GM23338 (cell line): ENCODE results near the gene CACNA2D1. TPM values are rescaled to one million over a fixed set of nuclear protein-coding genes. Genes with fewer than 3 reads are reported as not detected.
A peak's percentile ranks its signal among the peaks of the same experiment; 100 is the strongest.

ENCODE experiments used
- ATAC-seq: fragments of 200-7000 bp; cut with Tn5 transposase; 3 replicates; pipeline ENCODE4 v1.9.1; 2020
- DNase-seq: peaks from one replicate; pipeline ENCODE4 v3.0.0-alpha.2; 2015; ENCODE audit warnings: low spot score
- H2AFZ ChIP-seq: fragments of 200-600 bp; sonication (generic); 2 replicates; pipeline ENCODE4 v1.8.0; 2016; ENCODE audit warnings: antibody characterized with exemption, mild to moderate bottlenecking, moderate library complexity
- H3F3A ChIP-seq: fragments of 200-600 bp; sonication (generic); replicated peaks from 2 replicates; pipeline ENCODE4 v1.8.0; 2017; ENCODE audit warnings: antibody characterized with exemption, mixed run types, low read depth
- H3K27ac ChIP-seq: fragments of 200-600 bp; sonication (generic); 2 replicates; pipeline ENCODE4 v1.6.1; 2016; ENCODE audit warnings: low read depth
- H3K27me3 ChIP-seq: fragments of 200-600 bp; sonication (generic); 2 replicates; pipeline ENCODE4 v1.8.0; 2016; ENCODE audit warnings: mild to moderate bottlenecking, mixed run types, moderate library complexity; ENCODE audit not compliant: insufficient read depth
- H3K36me3 ChIP-seq: fragments of 200-600 bp; sonication (generic); 2 replicates; pipeline ENCODE4 v1.8.0; 2016; ENCODE audit warnings: mild to moderate bottlenecking; ENCODE audit not compliant: insufficient read depth
- H3K4me1 ChIP-seq: fragments of 200-600 bp; sonication (generic); 2 replicates; pipeline ENCODE4 v1.8.0; 2016; ENCODE audit warnings: mild to moderate bottlenecking, moderate library complexity; ENCODE audit not compliant: insufficient read depth
- H3K4me2 ChIP-seq: fragments of 200-600 bp; sonication (generic); 2 replicates; pipeline ENCODE4 v1.7.1; 2017; ENCODE audit warnings: mixed run types
- H3K4me3 ChIP-seq: fragments of 200-600 bp; sonication (generic); 2 replicates; pipeline ENCODE4 v1.6.1; 2016; ENCODE audit warnings: mixed run types
- H3K79me2 ChIP-seq: fragments of 200-600 bp; sonication (generic); replicated peaks from 2 replicates; pipeline ENCODE4 v1.8.0; 2017; ENCODE audit warnings: mild to moderate bottlenecking; ENCODE audit not compliant: insufficient read depth
- H3K9me2 ChIP-seq: fragments of 200-600 bp; sonication (generic); 2 replicates; pipeline ENCODE4 v1.8.0; 2017; ENCODE audit not compliant: insufficient read depth
- H4K20me1 ChIP-seq: fragments of 200-600 bp; sonication (generic); replicated peaks from 2 replicates; pipeline ENCODE4 v1.8.0; 2017; ENCODE audit warnings: mild to moderate bottlenecking; ENCODE audit not compliant: insufficient read depth
- H3K27ac Mint-ChIP-seq: 2 replicates; pipeline ENCODE4 v1.8.0; 2020; ENCODE audit warnings: inconsistent platforms, mild to moderate bottlenecking, moderate library complexity, mixed read lengths
- H3K27me3 Mint-ChIP-seq: 3 replicates; pipeline ENCODE4 v1.8.0; 2022; ENCODE audit warnings: low read depth, mild to moderate bottlenecking, moderate library complexity, mixed read lengths, inconsistent platforms; ENCODE audit not compliant: insufficient read depth, poor library complexity
- H3K36me3 Mint-ChIP-seq: 3 replicates; pipeline ENCODE4 v1.8.0; 2021; ENCODE audit warnings: low read depth, mild to moderate bottlenecking, inconsistent platforms, moderate library complexity, mixed read lengths
- H3K4me1 Mint-ChIP-seq: 3 replicates; pipeline ENCODE4 v1.8.0; 2020; ENCODE audit warnings: mild to moderate bottlenecking, inconsistent platforms, mixed read lengths
- H3K4me3 Mint-ChIP-seq: 3 replicates; pipeline ENCODE4 v1.8.0; 2021; ENCODE audit warnings: moderate library complexity, mild to moderate bottlenecking, inconsistent platforms, mixed read lengths
- H3K9me3 Mint-ChIP-seq: 3 replicates; pipeline ENCODE4 v1.8.0; 2020; ENCODE audit warnings: moderate library complexity, mild to moderate bottlenecking, inconsistent platforms, mixed read lengths
- NANOG ChIP-seq: IDR thresholded peaks from 2 replicates; pipeline ENCODE4 v1.6.1; 2016; ENCODE audit warnings: antibody characterized with exemption, borderline replicate concordance
- POLR2AphosphoS5 ChIP-seq: IDR thresholded peaks from 2 replicates; pipeline ENCODE4 v1.6.1; 2016; ENCODE audit warnings: antibody characterized with exemption, low read depth
- ZNF462 ChIP-seq: fragments of 250-450 bp; sonication (Bioruptor Pico); IDR thresholded peaks from 2 replicates; pipeline ENCODE4 v1.5.0; 2020; ENCODE audit warnings: mild to moderate bottlenecking, moderate library complexity
- polyA plus RNA-seq: library from polyadenylated mRNA; unstranded; fragments of >200 nt; fragmentation: Nextera tagmentation; extraction: Ambion mirVana; gene quantifications from 2 replicates; pipeline ENCODE4 v1.2.1, GENCODE V29; 2016
- total RNA-seq: library from RNA; depleted of rRNA; stranded (reverse); fragments of >200 nt; shearing (Covaris generic); gene quantifications from 2 replicates; pipeline ENCODE4 v1.2.3, GENCODE V29; 2014
- TF ChIP-seq, protein P1 (sequence below), 2 experiments: fragments of 200-600 bp in 1 of 2; sonication (generic) in 1 of 2; conservative IDR thresholded peaks; 2 replicates each; pipeline versions ENCODE4 v1.5.1 to v1.6.1; 2016 to 2017; ENCODE audit warnings: antibody characterized with exemption in 2 of 2, low read depth in 2 of 2, mild to moderate bottlenecking in 2 of 2, moderate library complexity in 1 of 2
- TF ChIP-seq, protein P2 (sequence below): IDR thresholded peaks from 2 replicates; pipeline ENCODE4 v1.6.1; 2016; ENCODE audit warnings: antibody characterized with exemption

The CACNA2D1 gene
- total and polyA plus RNA-seq, 2 experiments from 2014 or later = 7.0 to 20.4 TPM

DNA sequence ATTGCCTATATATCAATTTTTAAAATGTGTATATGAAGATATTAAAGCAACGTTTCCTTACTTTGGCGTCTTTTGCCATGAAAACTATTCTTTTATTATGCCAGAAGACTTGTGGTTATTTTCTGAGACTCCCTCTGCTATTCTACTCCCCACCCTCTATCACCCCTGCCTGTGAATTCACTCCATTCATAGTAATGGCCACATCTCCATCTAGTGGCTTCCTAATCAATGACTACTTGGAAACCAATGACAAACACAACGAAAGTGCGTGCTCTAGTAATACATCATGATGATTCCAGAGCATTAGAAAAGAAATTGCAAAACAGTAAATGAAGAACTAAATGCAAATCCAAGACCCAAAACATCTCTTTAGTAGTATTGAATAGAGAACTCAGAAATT, 487.1 kb downstream of the CACNA2D1 start:
- Histone ChIP-seq H3K4me2 (no peak overlapping the region), H3F3A (no peaks in the 10 kb centered on the region), H3K27me3 (no peaks in the 10 kb centered on the region), H3K9me2 (no peaks in the 10 kb centered on the region), H2AFZ (no peak overlapping the region), H3K27ac (no peak overlapping the region), H3K4me1 (no peaks in the 10 kb centered on the region), H4K20me1 (no peaks in the 10 kb centered on the region), H3K79me2 (no peaks in the 10 kb centered on the region), H3K4me3 (no peak overlapping the region), H3K36me3 (no peaks in the 10 kb centered on the region)
- no peak overlapping the region for H3K4me3 Mint-ChIP-seq
- H3K9me3 Mint-ChIP-seq = no peaks in the 10 kb centered on the region
- TF ChIP-seq POLR2AphosphoS5 (no peak), ZNF462 (no peak), NANOG (no peak)
- TF ChIP-seq, protein P1, sequence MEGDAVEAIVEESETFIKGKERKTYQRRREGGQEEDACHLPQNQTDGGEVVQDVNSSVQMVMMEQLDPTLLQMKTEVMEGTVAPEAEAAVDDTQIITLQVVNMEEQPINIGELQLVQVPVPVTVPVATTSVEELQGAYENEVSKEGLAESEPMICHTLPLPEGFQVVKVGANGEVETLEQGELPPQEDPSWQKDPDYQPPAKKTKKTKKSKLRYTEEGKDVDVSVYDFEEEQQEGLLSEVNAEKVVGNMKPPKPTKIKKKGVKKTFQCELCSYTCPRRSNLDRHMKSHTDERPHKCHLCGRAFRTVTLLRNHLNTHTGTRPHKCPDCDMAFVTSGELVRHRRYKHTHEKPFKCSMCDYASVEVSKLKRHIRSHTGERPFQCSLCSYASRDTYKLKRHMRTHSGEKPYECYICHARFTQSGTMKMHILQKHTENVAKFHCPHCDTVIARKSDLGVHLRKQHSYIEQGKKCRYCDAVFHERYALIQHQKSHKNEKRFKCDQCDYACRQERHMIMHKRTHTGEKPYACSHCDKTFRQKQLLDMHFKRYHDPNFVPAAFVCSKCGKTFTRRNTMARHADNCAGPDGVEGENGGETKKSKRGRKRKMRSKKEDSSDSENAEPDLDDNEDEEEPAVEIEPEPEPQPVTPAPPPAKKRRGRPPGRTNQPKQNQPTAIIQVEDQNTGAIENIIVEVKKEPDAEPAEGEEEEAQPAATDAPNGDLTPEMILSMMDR (conservative IDR thresholded peaks at IDR 0.05; ENCODE audit: low read depth in 2 of 2) = peak; percentile 87 to 92
- TF ChIP-seq, protein P2, sequence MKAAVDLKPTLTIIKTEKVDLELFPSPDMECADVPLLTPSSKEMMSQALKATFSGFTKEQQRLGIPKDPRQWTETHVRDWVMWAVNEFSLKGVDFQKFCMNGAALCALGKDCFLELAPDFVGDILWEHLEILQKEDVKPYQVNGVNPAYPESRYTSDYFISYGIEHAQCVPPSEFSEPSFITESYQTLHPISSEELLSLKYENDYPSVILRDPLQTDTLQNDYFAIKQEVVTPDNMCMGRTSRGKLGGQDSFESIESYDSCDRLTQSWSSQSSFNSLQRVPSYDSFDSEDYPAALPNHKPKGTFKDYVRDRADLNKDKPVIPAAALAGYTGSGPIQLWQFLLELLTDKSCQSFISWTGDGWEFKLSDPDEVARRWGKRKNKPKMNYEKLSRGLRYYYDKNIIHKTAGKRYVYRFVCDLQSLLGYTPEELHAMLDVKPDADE = no peak
- peak; percentile 86 for DNase-seq
- H3K27me3 Mint-ChIP-seq = no peaks in the 10 kb centered on the region
- peak; percentile 95 for ATAC-seq
- no peaks in the 10 kb centered on the region for H3K36me3 Mint-ChIP-seq
- H3K27ac Mint-ChIP-seq = no peak overlapping the region
- peaks cover 7% of the 10 kb centered on the region for H3K4me1 Mint-ChIP-seq
